Islet of Langerhans (tissue), 1 donor: Measurements from ENCODE around the gene ATP2B2.

Source experiments
- FAIRE-seq: peaks from one replicate; lab custom pipeline; 2011; peaks lifted over from hg19 to GRCh38; lab: Jason Lieb, UNC

The ATP2B2 gene

GRCh38 chr3:10381336-10381735 is 124.0 kb downstream of the ATP2B2 start:
- FAIRE-seq, result no peak

GRCh38 chr3:10380906-10381305 is 124.5 kb downstream of the ATP2B2 start:
- FAIRE-seq, result no peak

GRCh38 chr3:10379961-10380360 is 125.4 kb downstream of the ATP2B2 start:
- no peak for FAIRE-seq

- no peak for FAIRE-seq
These were observed 126.2 kb downstream of the ATP2B2 start for GRCh38 chr3:10379161-10379560.

DNA sequence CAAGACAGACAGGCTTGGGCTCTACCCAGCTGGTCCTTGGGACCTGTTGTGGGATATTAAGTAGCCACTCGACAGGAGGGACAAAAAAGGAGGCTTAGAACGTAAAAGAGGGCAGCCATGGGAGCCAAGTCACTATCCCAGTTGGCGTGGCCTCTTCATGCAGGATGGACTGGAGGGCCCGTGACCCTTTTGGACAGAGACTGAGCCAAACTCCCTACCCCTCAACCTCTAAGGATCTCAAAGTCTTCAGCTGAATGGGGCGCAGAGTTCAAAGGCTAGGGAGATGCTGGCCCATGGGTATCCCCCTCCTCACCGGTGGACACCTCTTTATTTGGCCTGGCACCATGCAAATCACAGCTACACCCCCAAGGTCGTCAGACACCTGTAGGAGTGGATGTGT is 126.6 kb downstream of the ATP2B2 start:
- FAIRE-seq, result no peak

GRCh38 chr3:10378246-10378645 is 127.1 kb downstream of the ATP2B2 start:
- FAIRE-seq, result no peak

DNA sequence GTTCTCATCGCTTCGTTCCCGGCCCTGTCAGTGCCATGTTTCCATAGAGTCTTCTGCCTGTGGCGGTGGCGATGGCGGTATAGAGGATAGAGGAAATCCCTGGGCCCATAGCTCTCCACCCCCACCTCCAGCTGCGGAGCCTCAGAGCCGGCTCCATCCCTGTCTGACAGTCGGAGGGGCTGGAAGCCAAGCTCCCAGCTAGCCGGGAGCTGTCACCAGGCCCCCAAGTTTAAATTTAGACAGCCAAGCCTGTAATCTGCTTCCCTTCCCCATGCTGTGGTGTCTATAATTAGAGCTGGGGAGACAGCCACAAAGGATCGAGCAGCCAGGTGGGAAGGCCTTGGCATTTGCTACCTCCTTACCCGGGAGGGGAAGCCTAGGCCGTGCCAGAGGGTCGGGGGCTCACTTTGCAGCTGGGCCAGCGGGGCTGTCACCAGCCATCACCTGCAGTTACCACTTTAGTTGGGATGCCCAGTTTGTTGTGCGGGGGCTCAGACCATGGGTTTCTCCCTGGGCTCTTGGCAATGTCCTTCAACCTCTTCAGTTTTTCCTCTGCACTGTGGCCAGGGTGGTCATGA is 128.1 kb downstream of the ATP2B2 start:
- FAIRE-seq, result no peak

- FAIRE-seq, result no peak
These were observed 129.0 kb downstream of the ATP2B2 start for GRCh38 chr3:10376353-10376752.

DNA sequence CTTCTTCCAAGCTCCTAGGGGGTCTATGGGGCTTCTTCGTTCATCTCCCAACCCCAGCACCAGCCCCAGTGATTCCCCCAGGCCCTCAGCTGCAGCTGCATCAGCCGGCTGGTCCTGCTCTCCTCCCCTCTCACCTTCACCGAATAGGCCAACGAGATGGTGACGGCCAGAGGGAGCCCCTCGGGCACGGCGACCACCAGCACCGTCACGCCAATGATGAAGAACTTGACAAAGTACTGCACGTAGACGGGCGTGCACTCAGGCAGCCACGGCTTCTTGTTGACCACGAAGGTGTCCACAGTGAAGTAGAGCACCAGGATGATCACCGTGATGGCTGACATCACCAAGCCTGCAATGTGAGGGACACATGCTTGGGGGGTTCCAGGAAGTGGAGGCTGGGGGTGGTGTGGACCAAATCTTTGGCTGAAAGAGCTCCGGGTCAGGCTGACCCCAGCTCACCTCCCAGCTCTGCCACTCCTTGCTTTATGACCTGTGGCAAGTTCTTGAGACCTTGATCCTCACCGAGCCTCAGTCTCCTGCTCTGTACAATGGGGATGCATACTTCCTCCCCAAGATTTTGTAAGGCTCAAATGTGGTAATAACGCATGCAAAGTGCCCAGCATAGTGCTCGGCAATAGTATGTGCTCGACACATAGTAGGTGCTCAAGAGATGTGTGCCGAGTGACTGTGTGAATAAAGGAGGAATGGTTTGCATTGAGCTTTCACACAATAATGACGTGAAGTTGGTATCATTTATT is 129.9 kb downstream of the ATP2B2 start:
- no peak for FAIRE-seq

- no peak for FAIRE-seq
These were observed 131.1 kb downstream of the ATP2B2 start for GRCh38 chr3:10374311-10374710.

DNA sequence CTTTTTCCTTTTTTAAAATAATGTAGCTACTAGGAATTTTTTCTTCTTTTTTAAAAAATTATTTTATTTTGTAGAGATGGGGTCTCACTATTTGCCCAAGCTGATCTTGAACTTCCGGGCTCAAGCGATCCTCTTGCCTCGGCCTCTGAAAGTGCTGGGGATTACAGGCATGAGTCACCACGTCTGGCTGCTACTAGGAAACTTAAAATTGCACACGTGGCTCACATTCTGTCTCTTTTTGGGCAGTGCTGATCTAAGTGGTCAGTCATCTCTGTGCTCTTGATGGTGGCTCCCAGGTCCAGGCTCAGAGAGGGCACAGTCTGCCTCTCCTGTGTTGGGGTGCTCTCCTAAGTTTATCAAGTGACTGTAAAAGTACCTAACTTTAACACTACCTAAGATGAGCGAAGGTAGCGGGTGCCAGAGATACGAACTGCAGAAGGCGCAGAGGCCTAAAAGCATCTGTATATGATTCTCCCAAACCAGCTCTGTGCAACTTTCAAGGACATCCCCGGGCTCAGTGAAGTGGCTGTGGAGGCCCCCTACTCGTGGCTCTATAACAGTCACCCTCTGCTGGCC is 131.6 kb downstream of the ATP2B2 start:
- FAIRE-seq, result no peak

DNA sequence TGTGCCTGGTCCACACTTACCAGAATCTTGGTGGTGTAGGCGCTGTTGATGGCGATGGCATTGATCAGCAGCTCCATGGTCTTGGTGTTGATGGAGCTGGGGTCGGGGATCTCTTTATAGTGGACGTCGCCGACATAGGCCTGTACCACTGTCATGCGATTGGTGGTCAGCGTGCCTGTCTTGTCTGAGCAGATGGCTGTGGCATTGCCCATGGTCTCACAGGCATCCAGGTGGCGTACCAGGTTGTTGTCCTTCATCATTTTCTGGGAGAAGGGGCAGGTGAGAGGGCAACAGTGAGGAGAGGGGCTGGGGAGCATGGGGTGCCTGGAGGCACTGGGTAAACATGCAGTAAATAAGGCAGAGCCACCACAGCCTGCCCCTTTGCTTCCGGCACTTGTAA is 133.6 kb downstream of the ATP2B2 start:
- FAIRE-seq, result no peak

GRCh38 chr3:10371167-10371566 is 134.2 kb downstream of the ATP2B2 start:
- FAIRE-seq, result no peak

DNA sequence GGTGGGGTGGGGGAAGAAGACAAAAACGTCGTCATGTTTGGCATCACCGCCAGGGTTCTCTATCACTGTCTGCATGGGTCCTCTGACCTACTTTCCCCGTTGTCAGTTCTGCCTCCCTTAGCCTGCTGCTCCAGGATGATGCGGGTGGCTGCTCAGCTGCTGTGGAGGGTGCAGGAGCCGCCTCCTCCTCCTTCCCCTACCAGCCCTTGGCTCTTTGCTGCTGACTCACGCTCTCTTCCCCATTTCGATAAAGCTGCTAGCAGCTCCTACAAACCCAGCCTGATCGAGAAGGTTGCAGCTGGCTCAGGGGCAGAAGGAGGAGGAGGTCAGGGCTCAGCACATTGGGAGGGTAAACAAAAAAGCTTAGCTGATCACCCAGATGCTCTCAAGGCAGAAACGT is 135.0 kb downstream of the ATP2B2 start:
- no peak for FAIRE-seq

GRCh38 chr3:10368512-10368911 is 136.9 kb downstream of the ATP2B2 start:
- FAIRE-seq, result no peak

- no peak for FAIRE-seq
These were observed 137.9 kb downstream of the ATP2B2 start for GRCh38 chr3:10367506-10367905.

- no peak for FAIRE-seq
These were observed 138.7 kb downstream of the ATP2B2 start for GRCh38 chr3:10366651-10367101.

DNA sequence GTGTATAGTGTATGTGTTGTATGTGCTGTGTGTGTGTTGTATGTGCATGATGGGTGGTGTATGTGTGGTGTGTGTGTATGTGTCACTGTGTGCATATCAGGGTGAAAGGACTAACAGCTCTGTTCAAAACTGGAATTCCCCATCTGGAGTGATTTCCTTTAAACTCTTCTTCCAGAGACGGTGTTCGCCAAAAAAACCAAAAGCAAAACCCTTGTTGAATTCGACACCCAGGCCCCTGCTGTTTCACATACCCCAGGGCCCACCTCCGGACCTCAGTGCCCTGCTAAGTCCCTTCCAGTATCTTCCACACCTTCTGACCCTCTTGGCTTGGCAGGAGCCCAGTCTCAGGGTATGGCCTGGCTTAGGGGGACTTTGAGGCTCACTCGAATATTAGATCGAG is 139.6 kb downstream of the ATP2B2 start:
- no peak for FAIRE-seq

- no peak for FAIRE-seq
These were observed 140.1 kb downstream of the ATP2B2 start for GRCh38 chr3:10365316-10365715.

- no peak for FAIRE-seq
These were observed 140.6 kb downstream of the ATP2B2 start for GRCh38 chr3:10364806-10365205.

- no peak for FAIRE-seq
These were observed 141.5 kb downstream of the ATP2B2 start for GRCh38 chr3:10363935-10364334.

DNA sequence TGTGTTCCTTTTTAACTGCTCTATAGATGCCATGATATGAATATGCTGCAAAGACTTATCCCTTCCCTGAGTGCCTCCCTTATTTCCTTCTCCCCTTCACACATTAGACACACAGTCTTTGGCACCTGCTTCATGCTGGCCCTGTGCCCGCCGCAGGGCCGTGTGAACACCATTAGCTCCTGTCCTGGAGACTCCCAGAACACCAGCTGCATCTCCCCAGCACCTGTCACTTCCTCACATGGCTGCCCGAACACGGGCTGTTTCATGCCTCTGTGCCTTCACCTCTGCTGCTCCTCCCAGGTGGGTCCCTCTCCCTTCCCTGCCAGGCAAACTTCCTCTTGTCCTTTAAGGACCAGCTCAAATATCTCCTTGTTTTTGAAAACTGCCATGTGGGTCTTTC is 144.0 kb downstream of the ATP2B2 start:
- FAIRE-seq, result no peak

- FAIRE-seq, result no peak
These were observed 144.9 kb downstream of the ATP2B2 start for GRCh38 chr3:10360478-10360877.

GRCh38 chr3:10359761-10360161 is 145.6 kb downstream of the ATP2B2 start:
- FAIRE-seq, result no peak
